Body of pancreas (tissue), 4 donors: ENCODE results near the gene DIS3L2.

Experiments
- POLR2A ChIP-seq, 3 donors: fragments of 450-650 bp; IDR thresholded peaks; one replicate each; pipeline ENCODE4 v1.6.1; 2016; ENCODE audit warnings: antibody characterized with exemption in 3 of 3, mild to moderate bottlenecking in 2 of 3
- TF ChIP-seq, protein P1 (sequence below), 7 experiments: fragments of 450-650 bp in 4 of 7; fragments of 200-600 bp in 3 of 7; sonication (generic) in 3 of 7; IDR thresholded peaks; one replicate each; pipeline ENCODE4 v1.5.1; 2016 to 2019; ENCODE audit warnings: antibody characterized with exemption in 7 of 7

DNA sequence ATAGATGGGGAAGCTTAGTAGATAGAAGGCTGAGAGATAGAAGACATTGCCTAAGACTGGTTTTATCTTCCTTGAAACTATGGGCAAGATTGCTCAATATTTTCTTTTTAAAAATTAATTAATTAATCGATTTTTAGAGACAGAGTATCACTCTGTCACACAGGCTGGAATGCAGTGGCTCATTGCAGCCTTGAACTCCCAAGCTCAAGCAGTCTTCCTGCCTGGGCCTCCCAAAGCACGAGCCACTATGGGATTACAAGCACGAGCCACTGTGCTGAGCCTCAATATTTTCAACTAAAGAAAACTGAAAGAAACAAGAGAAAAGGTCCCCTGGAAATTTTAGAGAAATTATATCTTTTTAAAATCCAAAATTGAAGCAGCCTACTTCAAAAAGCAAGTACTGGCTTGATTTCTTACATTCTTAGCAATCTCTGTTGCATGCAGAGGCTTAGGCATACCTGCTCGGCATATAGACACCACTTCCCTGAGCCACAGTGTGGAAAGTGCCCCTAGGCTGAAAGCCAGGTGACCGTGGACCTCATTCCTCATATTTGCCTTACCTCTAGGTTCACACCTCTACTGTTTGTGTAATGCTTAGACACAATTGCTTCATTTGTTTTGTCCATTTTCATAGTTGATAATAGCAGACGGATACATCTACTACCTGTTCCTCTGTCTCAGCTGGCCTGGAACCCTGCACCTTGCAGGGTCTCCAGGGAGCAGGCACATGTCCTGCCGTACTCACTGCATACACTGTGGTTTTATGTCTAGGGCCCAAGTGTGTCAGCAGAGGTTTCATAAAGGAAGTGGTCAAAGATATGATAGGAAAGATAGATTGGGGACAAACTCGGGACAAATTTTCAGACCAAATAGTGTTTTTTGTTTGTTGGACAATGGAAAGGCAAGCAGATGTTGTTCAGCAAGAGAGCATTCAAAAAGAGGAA is 250.5 kb downstream of the DIS3L2 start:
- no peak for TF ChIP-seq POLR2A (IDR thresholded peaks at IDR 0.05)
- TF ChIP-seq, protein P1, sequence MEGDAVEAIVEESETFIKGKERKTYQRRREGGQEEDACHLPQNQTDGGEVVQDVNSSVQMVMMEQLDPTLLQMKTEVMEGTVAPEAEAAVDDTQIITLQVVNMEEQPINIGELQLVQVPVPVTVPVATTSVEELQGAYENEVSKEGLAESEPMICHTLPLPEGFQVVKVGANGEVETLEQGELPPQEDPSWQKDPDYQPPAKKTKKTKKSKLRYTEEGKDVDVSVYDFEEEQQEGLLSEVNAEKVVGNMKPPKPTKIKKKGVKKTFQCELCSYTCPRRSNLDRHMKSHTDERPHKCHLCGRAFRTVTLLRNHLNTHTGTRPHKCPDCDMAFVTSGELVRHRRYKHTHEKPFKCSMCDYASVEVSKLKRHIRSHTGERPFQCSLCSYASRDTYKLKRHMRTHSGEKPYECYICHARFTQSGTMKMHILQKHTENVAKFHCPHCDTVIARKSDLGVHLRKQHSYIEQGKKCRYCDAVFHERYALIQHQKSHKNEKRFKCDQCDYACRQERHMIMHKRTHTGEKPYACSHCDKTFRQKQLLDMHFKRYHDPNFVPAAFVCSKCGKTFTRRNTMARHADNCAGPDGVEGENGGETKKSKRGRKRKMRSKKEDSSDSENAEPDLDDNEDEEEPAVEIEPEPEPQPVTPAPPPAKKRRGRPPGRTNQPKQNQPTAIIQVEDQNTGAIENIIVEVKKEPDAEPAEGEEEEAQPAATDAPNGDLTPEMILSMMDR (IDR thresholded peaks at IDR 0.05): no peak
